ENCODE measurements around the gene MALRD1. TPM values are rescaled to one million over a fixed set of nuclear protein-coding genes. Genes with fewer than 3 reads are reported as not detected.

MALRD1 gene
- total RNA-seq, 4 donors from 2014 or later: 1.1 to 6.2 TPM; not detected in 2

DNA sequence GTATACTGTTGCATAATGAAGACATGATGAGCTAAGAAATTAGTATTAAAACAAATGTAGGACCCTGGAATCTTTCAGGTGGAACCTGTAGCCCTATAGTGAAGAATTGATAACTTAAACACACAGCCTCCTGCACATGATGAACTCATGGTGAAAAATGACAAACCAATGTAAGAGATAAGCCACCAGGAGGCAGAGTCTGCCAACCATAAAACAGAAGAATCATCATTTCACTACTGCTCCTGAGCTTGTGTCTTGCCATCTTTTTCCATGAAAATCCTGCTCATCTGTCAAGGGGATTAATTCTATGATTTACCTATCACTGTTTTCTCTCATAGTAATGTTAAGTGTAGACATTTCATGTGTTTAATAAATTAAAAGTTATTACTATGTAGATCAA, 363.9 kb downstream of the MALRD1 start:
- intact Hi-C loops (cut with DNase I; ENCODE audit: low total_unique reads): no loop called here
- no peak overlapping the region for H3K27ac ChIP-seq
- no peak for TF ChIP-seq POLR2A (IDR thresholded peaks at IDR 0.05)
- TF ChIP-seq, protein P1, sequence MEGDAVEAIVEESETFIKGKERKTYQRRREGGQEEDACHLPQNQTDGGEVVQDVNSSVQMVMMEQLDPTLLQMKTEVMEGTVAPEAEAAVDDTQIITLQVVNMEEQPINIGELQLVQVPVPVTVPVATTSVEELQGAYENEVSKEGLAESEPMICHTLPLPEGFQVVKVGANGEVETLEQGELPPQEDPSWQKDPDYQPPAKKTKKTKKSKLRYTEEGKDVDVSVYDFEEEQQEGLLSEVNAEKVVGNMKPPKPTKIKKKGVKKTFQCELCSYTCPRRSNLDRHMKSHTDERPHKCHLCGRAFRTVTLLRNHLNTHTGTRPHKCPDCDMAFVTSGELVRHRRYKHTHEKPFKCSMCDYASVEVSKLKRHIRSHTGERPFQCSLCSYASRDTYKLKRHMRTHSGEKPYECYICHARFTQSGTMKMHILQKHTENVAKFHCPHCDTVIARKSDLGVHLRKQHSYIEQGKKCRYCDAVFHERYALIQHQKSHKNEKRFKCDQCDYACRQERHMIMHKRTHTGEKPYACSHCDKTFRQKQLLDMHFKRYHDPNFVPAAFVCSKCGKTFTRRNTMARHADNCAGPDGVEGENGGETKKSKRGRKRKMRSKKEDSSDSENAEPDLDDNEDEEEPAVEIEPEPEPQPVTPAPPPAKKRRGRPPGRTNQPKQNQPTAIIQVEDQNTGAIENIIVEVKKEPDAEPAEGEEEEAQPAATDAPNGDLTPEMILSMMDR (IDR thresholded peaks at IDR 0.05): peak in 3 of 4 experiments; percentile 16 to 39 (median 21)
- H3K36me3 ChIP-seq: no peaks in the 10 kb centered on the region
- H3K27me3 ChIP-seq: no peaks in the 10 kb centered on the region
- no peak overlapping the region for H3K4me3 ChIP-seq
- H3K9me3 ChIP-seq: no peaks in the 10 kb centered on the region
- no peaks in the 10 kb centered on the region for H3K4me1 ChIP-seq
- DNase-seq: no peak

DNA sequence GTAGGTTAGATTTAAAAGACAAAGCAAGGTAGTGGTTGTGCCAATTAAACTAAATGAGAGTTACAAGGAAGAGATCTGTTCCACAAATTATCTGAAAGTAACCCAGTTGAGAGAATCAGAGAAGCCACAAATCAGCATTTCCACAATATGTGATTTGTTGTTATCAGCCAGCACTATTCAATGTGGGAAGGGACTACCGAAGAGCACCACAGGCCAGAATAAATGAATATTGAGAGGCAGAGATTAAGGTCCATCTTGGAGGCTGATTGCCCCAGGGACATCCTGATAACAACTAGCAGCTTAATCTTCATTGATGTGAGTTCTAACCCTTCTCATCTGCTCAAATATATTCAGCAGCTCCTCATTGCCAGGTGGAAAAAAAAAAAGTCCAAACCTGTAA, 367.6 kb downstream of the MALRD1 start:
- H3K27me3 ChIP-seq: no peaks in the 10 kb centered on the region
- intact Hi-C loops (cut with DNase I; ENCODE audit: low total_unique reads): no loop called here
- H3K9me3 ChIP-seq: no peaks in the 10 kb centered on the region
- TF ChIP-seq POLR2A (IDR thresholded peaks at IDR 0.05): no peak
- TF ChIP-seq, protein P1 (IDR thresholded peaks at IDR 0.05): no peak
- no peak overlapping the region for H3K27ac ChIP-seq
- H3K4me3 ChIP-seq: no peak overlapping the region
- no peaks in the 10 kb centered on the region for H3K4me1 ChIP-seq
- DNase-seq: no peak
- no peaks in the 10 kb centered on the region for H3K36me3 ChIP-seq

DNA sequence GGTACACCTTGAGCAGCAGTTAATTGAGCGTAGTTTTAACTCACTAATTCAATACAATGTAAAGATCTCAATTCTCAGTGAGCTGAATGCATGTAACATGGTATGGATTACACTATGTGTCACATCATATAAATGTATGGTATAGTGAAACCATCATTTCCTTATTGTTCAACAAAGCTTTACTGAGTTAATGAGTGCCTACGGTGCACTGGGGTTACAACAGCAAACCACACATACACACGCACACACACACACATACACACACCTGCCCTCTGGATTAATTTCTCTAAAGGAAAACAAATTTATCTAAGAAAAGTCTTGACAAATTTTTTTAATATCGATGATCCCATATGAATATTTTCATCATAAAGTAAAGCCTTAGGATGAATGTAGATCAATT, 369.1 kb downstream of the MALRD1 start:
- H3K4me3 ChIP-seq: no peak overlapping the region
- no peaks in the 10 kb centered on the region for H3K36me3 ChIP-seq

DNA sequence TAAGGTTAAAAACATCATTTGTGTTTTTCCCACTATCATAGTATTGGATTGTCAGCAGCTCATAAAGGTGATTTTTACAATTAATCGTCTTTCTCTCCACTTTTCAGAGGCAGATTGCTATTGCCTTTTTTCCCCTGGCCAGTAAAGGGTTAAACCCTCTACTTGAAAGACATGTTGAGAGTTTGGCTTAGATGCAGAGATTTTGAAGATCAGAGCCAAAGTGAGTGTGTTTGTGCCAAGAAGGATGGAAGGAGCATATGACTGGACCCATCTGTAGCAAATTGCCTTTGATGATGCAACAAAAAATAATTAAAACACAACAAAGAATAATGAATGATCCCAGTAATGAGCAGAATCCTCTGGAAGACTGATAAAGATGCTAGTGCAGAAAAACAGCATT, 373.1 kb downstream of the MALRD1 start:
- no peak for TF ChIP-seq POLR2A (IDR thresholded peaks at IDR 0.05)
- TF ChIP-seq, protein P1 (IDR thresholded peaks at IDR 0.05): no peak
- Histone ChIP-seq H3K4me1 (no peaks in the 10 kb centered on the region), H3K27ac (no peak overlapping the region), H3K27me3 (no peaks in the 10 kb centered on the region), H3K36me3 (no peaks in the 10 kb centered on the region), H3K9me3 (no peaks in the 10 kb centered on the region), H3K4me3 (no peak overlapping the region)
- no peak for DNase-seq
- intact Hi-C loops (cut with DNase I; ENCODE audit: low total_unique reads): no loop called here

More for the DNA sequence above, 369.1 kb downstream of the MALRD1 start:
- no peaks in the 10 kb centered on the region for H3K4me1 ChIP-seq
- no peak for DNase-seq
- H3K27me3 ChIP-seq: no peaks in the 10 kb centered on the region
- TF ChIP-seq POLR2A (IDR thresholded peaks at IDR 0.05): no peak
- TF ChIP-seq, protein P1 (IDR thresholded peaks at IDR 0.05): no peak
- no peak overlapping the region for H3K27ac ChIP-seq
- H3K9me3 ChIP-seq: no peaks in the 10 kb centered on the region
- intact Hi-C loops (cut with DNase I; ENCODE audit: low total_unique reads): no loop called here

DNA sequence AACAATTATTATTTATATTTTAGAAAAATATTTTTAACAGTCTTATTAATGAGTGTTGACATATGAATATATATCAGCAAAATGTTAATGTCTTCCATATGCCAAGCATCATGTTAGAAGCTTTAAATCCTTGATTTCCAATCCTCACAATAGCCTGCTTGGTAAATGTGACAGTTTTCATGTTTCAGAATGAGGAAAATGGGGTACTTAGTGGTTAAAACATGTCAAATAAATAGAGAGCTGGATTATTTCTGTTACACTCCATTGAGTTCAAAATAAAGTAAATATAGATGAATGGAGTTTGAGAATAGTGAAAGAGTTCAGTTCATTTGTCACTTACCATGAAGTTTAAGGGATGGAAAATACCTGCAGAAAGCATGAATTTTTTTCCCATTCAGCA, 377.4 kb downstream of the MALRD1 start:
- no peak overlapping the region for H3K27ac ChIP-seq
- no peak for TF ChIP-seq POLR2A (IDR thresholded peaks at IDR 0.05)
- TF ChIP-seq, protein P1 (IDR thresholded peaks at IDR 0.05): no peak
- intact Hi-C loops (cut with DNase I; ENCODE audit: low total_unique reads): no loop called here
- H3K27me3 ChIP-seq: no peaks in the 10 kb centered on the region
- no peaks in the 10 kb centered on the region for H3K4me1 ChIP-seq
- no peaks in the 10 kb centered on the region for H3K36me3 ChIP-seq
- DNase-seq: no peak
- no peak overlapping the region for H3K4me3 ChIP-seq
- H3K9me3 ChIP-seq: no peaks in the 10 kb centered on the region

Data from uterus (tissue), 4 donors.